HG02973 (cell line): Measurements from ENCODE around the gene NBPF3.
"Not testable (repeated sequence)": the region's sequence is repeated elsewhere in the genome, so short reads cannot be mapped to it uniquely, and the experiment has no call there.

Experiments
- ATAC-seq: cut with Tn5 transposase; IDR thresholded peaks from one replicate; pipeline ENCODE4 v1.9.1; 2021; ENCODE audit warnings: moderate library complexity; ENCODE audit not compliant: unreplicated experiment

NBPF3 gene

GRCh38 chr1:21438646-21439312 lies 1.2 kb upstream of the NBPF3 start:
- ATAC-seq = not testable (repeated sequence)

GRCh38 chr1:21439345-21439720 lies 604 bp upstream of the NBPF3 start:
- no peak for ATAC-seq

DNA sequence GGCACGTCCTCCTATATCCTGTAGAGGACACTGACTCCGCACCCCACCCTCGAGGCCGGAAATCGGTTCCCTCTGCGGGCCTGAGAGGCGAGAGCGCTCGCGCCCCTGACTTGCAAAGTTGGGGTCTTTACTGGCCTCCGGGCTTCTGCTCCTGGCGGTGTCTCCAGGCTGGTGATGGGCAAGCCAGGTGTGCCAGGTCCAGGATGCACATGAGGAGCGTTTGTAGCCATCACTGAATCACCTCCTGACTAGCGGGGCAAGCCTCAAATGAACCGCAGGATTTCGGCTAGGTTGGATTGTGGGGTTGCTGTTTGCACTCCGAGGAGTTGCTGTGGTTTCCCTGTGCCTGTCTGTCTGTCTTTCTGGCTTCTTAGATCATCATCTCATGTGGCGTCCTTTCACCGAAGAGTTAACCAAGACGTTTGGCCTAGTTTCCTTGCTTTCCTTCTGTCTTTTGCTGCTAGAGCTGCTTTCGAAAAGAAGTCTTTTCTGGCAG lies 741 bp downstream of the NBPF3 start:
- not testable (repeated sequence) for ATAC-seq

DNA sequence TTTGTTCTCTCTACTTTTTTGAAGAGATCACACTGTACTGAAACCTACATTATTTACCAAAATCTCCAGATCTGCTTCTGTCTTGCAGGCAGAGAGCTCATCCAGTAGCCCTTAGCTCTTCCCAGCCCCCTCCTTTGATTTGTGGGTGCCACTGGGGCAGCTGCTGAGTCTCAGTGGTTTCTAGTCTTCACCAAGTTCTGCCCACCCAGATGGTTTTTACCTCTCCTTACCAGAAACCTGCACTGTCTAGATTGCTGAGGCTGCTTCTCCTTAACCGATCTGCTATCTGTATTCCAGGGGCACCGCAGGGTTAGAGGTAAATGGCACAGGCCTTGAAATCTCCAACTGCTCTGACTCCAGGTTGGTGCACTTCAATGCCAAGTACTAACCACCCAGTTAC lies 6.7 kb downstream of the NBPF3 start:
- ATAC-seq = not testable (repeated sequence)

DNA sequence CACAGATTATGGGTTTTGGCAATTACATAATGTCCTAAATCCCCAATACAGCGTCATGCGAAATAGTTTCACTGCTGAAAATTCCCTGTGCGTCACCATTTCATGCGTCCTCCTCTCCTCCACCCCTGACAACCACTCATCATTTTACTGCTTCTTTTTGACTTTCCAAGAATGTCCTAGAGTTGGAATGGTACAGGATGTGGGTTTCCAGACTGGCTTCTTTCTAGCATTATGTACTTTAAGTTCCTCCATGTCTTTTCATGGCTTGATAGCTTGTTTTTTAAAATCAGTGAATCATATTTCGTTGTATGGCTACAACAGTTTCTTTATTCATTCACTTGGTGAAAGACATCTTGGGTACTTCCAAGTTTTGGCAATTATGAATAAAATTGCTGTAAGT lies 7.4 kb downstream of the NBPF3 start:
- no peak for ATAC-seq

GRCh38 chr1:21449906-21450305 lies 10.0 kb downstream of the NBPF3 start:
- ATAC-seq = no peak

GRCh38 chr1:21451212-21451611 lies 11.3 kb downstream of the NBPF3 start:
- no peak for ATAC-seq

- no peak for ATAC-seq
Measured at GRCh38 chr1:21451981-21452411, 12.1 kb downstream of the NBPF3 start.

- not testable (repeated sequence) for ATAC-seq
Measured at GRCh38 chr1:21453964-21454614, 14.2 kb downstream of the NBPF3 start.

DNA sequence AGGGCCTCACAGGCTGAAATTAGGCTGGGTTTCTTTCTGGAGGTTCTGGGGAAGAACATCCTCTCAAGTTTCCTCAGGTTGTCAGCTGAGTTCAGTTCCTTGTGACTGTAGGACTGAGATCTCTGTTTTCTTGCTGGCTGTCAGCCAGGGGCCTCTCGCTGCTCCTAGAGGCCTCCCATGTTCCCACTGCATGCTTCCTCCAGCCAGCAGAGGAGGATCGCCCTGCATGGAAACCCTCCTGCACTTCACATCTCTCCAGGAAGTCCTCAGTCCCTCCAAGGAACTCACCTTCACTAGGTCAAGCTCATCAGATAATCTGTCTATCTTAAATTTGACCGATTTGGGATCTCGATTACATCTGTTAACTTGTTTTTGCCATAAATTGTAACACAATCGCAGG lies 15.0 kb downstream of the NBPF3 start:
- ATAC-seq = not testable (repeated sequence)

GRCh38 chr1:21457654-21458053 lies 17.7 kb downstream of the NBPF3 start:
- no peak for ATAC-seq

- not testable (repeated sequence) for ATAC-seq
Measured at GRCh38 chr1:21465127-21465526, 25.2 kb downstream of the NBPF3 start.

- ATAC-seq = not testable (repeated sequence)
Measured at GRCh38 chr1:21467946-21468345, 28.0 kb downstream of the NBPF3 start.

GRCh38 chr1:21468599-21468998 lies 28.7 kb downstream of the NBPF3 start:
- ATAC-seq = no peak

GRCh38 chr1:21469581-21469980 lies 29.6 kb downstream of the NBPF3 start:
- ATAC-seq = no peak

GRCh38 chr1:21472861-21473260 lies 32.9 kb downstream of the NBPF3 start:
- ATAC-seq = no peak

- no peak for ATAC-seq
Measured at GRCh38 chr1:21478356-21478755, 38.4 kb downstream of the NBPF3 start.

DNA sequence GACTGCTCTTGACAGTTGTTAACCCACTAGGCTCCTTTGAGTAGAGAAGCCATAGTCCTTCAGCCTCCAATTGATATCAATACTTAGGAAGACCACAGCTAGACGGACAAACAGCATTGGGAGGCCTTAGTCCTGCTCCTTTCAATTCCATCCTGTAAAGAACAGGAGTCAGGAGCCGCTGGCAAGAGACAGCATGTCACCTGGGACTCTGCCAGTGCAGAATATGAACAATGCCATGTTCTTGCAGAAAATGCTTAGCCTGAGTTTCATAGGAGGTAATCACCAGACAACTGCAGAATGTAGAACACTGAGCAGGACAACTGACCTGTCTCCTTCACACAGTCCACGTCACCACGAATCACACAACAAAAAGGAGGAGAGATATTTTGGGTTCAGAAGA lies 43.9 kb downstream of the NBPF3 start:
- ATAC-seq = not testable (repeated sequence)

- ATAC-seq = no peak
Measured at GRCh38 chr1:21489146-21489545, 49.2 kb downstream of the NBPF3 start.

- ATAC-seq = no peak
Measured at GRCh38 chr1:21490774-21491487, 51.0 kb downstream of the NBPF3 start.

DNA sequence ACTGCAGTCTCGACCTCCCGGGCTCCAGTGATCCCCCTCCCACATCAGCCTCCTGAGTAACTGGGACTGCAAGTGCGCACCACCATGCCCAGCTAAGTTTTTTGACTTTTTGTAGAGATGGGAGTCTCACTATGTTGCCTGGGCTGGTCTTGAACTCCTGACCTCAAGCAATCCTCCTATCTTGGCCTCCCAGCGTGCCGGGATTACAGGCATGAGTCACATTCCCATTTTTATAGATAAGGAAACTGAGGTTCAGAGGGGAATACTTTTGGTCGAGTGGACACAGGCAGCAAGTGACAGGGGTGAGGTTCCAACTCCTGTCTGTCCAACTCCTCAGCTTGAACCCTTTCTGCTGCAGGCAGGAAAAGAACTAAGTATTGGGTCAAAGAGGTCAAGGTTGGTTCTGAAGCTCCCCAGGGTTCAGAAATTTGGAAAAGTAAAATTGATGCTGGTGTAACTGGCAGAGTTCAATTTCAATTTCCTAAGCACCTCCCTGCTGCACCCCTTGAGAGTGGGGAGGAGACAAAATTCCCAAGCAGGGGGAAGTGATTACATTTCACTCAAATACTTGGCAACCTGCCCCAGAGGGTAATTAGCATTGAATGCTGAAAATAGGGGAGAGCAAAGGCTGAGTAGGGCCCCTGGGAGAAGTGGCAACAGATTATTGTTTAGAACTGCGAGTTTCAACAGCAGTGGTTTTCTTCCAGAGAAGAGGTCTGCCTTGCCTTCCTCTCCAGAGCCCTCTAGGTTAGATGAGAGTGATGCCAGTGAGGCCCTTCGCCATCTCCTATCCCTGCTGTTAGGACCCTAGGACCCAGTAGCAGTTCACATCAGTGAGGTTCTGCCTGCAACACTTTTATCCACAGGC lies 51.8 kb downstream of the NBPF3 start:
- ATAC-seq = no peak
